NOMO-1 (cell line): ENCODE measurements around the gene BEGAIN.

Source experiments
- DNase-seq, 2 experiments: peaks; one replicate each; lab custom pipeline; 2025; ENCODE audit not compliant: unreplicated experiment in 2 of 2; lab: John Stamatoyannopoulos, UW

Gene BEGAIN

GRCh38 chr14:100539766-100540140, 47.5 kb downstream of the BEGAIN start:
- DNase-seq = no peak

DNA sequence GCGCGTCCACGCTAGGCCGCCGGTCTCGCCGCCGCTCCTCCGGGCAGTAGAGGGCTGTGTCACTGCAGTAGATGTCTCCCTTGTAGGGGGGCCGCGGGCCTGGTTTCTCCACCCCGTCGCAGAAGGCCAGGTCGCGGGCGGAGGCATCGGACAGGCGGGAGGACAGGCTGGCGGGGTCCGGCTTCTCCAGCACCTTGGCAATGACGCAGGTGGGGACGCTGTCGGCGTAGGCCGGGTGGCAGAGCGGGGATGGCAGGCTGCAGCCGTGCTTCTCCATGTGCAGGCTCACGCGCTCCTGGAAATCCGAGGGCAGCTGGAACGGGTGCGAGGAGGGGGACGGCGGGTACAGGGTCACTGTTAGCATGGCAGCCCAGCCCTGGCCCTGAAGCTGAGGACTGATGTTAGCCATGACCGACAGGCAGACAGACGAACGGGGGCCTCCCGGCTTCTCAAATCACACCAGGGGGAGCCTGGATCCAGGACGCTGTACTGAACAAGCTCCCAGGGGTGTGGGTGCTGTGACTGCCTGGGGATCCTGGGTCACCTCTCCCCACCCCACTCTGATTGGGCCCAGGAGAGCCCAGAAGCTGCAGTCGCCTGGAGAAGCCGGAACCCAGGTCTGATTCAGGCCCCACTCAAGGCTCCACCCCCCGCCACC, 48.1 kb downstream of the BEGAIN start:
- no peak for DNase-seq

DNA sequence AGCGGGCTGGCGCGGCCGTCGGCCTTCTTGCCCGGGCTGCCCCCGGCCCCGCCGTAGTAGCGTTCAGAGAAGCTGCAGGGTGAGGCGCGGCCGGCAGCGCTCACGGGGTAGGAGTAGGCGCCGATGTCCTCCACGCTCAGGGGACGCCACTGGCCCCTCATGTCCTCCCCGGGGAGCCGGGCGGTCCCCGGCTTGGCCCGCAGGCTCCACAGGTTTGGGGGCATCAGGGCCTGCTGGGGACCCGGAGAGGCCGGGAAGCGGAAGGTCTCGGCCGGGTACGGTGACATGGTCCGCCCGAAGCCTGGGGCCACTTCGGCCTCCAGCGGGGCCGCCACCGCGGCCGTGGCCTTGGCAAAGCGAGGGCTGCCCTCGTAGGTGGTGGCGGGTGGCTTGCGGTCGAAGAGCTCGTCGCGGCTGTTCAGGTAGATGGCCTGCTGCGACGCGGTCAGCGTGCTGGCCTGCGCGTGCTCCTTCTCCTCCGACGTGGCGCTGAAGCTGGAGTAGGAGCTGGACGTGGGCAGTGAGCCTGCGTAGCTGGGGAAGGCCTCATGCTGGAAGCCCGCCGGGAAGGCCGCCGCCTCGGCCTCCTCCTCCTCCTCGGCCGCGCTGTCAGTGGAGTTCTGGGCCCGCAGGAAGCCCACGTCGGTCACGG, 48.7 kb downstream of the BEGAIN start:
- DNase-seq = no peak

DNA sequence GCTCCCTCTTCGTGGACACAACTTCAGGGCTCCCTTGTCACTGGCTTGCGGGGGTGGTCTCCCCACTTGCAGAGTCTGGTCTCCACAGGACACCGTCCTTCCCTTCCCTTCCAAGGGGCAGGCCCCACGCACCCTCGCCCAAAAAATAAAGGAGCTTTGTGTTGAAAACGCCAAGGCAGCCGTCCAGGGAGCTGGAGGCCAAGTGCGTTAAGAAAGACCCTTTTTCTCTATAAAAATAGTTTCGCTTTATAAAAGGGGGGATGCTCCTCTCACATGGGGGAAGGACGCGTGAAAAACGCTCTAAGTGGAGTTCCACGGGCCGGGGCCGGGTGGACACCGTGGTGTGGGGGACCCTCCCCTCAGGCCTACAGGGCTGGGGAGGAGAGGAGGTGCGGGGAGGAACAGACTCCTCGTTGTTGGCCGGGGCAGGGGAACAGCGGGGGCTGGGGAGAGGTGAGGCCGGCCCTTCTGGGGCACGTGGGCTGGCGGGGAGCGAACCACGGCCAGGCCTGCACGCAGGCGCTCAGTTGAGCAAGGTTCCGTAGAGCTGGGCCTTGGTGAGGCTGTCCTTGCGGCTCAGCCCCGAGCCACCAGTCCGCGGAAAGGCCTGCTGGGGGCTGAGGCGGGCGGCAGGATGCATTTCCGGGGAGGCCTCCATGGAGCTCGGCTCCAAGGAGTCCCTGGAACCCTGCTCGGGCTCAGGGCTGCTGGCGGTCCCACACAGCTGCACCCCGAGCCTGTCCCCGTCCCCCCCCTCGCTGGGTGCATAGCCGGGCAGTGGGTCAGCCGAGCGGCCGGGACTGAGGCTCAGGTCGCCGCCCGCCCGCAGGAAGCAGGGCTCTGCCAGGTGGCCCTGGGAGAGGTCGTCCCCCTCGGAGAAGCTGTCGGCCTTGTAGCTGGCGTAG, 49.5 kb downstream of the BEGAIN start:
- DNase-seq = no peak

- no peak for DNase-seq
These were observed 50.3 kb downstream of the BEGAIN start for GRCh38 chr14:100536721-100537445.

DNA sequence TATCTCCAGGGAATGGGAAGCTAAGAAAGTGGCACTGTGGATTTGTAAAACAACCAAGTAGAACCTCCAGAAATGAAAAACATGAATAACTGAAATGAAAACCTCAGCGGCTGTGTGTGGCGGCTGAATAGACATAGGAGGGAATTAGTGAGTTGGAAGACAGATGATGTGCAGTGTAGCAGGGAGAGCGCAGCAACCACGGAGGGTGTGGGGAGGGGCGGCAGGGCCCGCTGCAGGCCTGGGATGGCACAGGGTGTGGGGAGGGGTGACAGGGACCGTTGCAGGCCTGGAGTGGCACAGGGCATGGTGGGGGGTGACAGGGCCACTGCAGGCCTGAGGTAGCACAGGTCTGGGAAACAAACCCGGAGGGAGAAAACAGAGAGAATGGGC, 51.1 kb downstream of the BEGAIN start:
- no peak for DNase-seq

DNA sequence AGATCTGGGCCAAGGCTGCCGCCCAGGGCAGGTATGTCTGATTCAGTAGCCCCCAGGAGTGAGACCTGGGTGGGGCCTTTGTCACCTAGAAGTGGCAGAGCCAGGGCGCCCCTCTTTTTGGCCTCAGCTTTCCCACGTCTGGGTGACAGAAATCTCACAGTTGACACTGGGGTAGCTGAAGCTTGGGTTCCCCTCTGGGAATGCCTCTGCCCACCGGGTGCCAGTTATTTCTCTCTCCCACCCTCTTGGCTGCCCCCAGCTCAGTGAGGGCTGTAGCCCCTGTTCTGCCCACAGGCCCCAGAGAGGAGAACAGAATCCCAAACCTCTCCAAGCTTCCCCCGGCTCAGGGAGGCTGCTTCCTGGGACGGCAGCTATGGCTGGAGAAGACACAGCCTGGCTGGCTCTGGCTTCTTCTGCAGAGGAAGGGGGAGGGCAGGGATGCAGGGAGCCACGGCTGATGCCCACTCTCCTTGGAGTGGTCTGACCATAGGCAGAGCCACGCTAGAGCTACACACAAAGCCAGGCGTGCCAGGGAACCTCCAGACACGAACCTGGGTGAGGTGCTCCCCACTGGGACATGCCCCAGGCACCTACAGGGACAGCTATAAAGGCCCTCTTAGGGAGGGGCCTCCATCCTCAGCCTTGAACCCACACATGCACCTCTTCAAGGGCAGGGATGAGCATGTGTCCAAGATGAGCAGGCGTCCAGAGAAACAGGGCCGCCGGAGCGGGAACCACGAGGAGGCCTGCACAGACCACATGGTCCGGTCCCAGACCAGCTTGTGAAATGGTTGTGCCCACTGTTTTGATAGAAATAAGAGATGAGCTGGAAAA, 51.7 kb downstream of the BEGAIN start:
- DNase-seq = no peak

DNA sequence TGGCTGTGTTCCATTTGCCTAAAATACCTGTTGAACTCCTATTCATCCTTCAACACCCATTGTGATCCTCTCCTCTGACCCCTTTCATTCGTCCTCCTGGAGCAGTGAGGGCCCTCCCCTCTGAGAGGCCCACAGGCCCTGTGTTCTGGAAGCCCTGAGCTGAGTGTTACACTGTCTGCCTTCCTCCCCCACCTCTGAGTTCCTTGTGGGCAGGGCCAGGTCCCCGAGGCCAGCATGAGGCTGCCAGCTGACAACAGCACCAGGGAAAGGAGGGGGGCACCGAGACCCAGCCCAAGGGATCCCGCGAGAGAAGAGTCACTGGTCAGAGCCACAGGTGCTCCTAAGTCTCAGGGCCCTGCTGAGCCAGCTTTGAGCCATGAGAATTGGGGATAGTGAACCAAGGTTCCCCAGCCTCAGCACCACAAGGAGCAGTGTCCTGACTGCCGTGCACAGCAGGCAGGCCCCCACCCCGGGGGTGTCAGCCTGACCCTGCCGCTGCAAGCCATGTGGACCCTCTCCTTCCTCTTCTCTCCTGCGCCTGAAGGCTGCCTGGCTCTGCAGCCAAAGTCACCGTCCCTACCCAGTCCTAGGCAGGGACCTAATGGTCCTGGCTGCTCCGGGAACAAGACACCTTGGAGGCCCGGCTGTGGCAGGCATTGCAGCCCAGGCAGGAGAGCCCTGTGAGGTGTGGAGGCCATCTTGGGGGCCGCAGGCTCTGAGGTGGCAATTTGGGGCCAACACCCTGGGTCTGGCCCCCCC, 52.5 kb downstream of the BEGAIN start:
- DNase-seq = peak; percentile 37 to 38

- DNase-seq = peak in 1 of 2 experiments; percentile 18
These were observed 53.3 kb downstream of the BEGAIN start for GRCh38 chr14:100533656-100534485.

- DNase-seq = peak; percentile 66 to 87
These were observed 54.1 kb downstream of the BEGAIN start for GRCh38 chr14:100532906-100533655.

GRCh38 chr14:100532154-100532861, 54.9 kb downstream of the BEGAIN start:
- DNase-seq = no peak

DNA sequence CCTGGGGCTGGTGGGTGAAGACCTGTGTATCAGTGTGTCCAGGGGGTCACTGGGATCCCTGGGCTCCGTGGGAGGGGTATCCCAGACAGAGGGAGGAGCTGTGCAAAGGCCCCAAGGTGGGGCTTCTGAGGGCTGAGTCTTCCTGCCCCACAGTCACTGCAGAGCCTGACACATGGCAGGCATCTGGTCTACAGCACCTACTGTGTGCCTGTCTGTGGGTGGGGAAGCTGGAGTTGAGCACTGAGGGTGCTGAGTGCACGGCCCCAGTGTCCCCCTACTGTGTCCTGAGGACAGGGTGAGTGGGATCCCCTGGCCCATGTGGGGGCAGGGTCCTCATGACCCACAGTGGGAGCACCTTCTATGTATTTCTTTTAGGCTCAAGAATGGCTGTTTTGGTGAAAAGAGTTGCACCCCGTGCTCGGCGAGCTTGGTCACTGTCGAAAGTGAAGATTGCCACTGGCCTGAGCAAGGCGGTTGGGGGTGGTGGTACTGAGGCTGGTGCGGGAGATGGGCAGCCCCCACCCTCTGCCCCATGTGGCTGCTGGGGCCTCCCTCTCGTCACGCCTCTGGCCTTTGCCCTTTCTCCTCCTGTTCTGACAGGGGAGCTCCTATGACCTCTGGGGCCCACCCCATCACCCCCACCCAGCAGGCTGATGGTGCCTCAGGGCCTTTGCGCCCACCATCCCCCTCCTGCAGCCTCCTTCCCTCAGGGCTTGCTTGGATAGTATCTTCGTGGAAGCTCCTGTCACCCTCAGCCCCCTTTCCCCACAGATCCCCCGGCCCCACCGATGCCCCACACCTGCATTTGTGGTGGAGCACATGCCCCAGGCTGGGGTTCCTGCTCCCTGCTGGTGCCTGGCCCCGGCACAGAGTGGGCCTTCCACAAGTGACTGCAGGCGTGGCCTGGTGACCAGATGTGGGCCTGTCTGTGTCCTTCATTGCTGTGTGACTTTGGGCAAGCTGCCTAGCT, 55.8 kb downstream of the BEGAIN start:
- no peak for DNase-seq

- DNase-seq = no peak
These were observed 56.7 kb downstream of the BEGAIN start for GRCh38 chr14:100530270-100531072.

DNA sequence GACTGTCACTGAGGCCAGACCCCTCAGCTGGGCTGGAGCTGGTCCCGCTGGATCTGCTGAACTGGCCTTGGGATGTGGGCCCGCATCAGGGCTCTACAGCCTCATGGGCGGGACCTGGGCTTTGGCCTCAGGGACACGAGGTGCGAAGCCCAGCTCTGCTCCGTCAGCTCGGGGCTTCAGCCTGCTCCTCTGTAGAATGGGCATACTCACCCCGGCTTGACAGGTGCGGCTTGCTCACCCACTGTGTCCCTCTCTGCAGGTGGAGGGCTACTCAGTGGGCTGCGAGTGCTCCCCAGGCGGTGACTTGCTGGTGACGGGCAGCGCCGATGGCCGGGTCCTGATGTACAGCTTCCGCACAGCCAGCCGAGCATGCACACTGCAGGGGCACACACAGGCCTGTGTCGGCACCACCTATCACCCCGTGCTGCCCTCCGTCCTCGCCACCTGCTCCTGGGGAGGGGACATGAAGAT, 57.6 kb downstream of the BEGAIN start:
- DNase-seq = no peak

DNA sequence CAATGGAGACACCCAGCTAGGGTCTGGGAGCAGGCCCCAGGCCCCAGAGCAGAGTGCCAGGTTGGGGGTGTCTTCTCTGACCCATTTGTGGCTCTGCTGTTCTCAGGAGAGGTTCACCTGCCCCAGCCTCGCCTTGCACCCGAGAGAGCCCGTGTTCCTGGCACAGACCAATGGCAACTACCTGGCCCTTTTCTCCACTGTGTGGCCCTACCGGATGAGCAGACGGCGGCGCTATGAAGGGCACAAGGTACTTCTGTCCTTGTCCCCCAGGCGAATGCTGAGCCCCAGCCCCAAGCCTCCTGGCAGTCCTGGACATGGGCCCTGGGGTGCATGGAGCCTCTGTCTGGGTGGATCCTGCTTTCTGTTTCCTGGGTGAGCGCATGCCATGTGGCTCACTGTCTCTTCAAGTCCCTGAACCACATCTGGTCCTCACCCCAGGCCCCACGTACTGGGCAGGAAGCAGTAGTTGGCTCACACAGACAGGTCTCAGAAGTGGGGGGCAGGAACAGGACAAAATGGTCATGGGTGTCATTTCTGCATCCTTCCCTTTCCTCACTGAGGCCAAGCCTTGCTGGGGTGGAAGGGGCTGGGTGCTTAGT, 58.2 kb downstream of the BEGAIN start:
- no peak for DNase-seq
